BE2C (cell line): ENCODE results near the gene GBE1.

Source experiments
- DNase-seq: peaks from one replicate; pipeline ENCODE4 v3.0.0-alpha.2; 2020
- H3K27me3 ChIP-seq: fragments of 250-450 bp; sonication (Bioruptor Pico); 2 replicates; pipeline ENCODE4 v1.5.1; 2020; ENCODE audit warnings: mild to moderate bottlenecking
- H3K36me3 ChIP-seq: fragments of 250-450 bp; sonication (Bioruptor Pico); 2 replicates; pipeline ENCODE4 v1.5.1; 2020; ENCODE audit warnings: mild to moderate bottlenecking
- H3K4me1 ChIP-seq: fragments of 250-450 bp; sonication (Bioruptor Pico); 2 replicates; pipeline ENCODE4 v1.5.1; 2020
- H3K4me3 ChIP-seq: 2 replicates; pipeline ENCODE4 v1.5.1; 2011; ENCODE audit warnings: low read depth, low read length
- H3K9me3 ChIP-seq: fragments of 250-450 bp; sonication (Bioruptor Pico); 2 replicates; pipeline ENCODE4 v1.5.1; 2020
- CTCF ChIP-seq: IDR thresholded peaks from 2 replicates; pipeline ENCODE4 v1.5.1; 2012; ENCODE audit warnings: mild to moderate bottlenecking, low read depth, low read length

GBE1 gene

GRCh38 chr3:81643721-81644120 is 117.7 kb downstream of the GBE1 start:
- Histone ChIP-seq H3K4me1 (no peaks in the 10 kb centered on the region), H3K4me3 (no peak overlapping the region), H3K9me3 (no peaks in the 10 kb centered on the region), H3K36me3 (no peaks in the 10 kb centered on the region; the same call in 1 of the 2 replicates), H3K27me3 (no peaks in the 10 kb centered on the region)
- peak; percentile 52 for TF ChIP-seq CTCF
- DNase-seq: peak; percentile 15

GRCh38 chr3:81638480-81638879 is 123.0 kb downstream of the GBE1 start:
- no peak for DNase-seq
- H3K4me3 ChIP-seq: no peak overlapping the region
- no peaks in the 10 kb centered on the region for H3K27me3 ChIP-seq
- H3K36me3 ChIP-seq: no peaks in the 10 kb centered on the region
- no peaks in the 10 kb centered on the region for H3K4me1 ChIP-seq
- H3K9me3 ChIP-seq: no peaks in the 10 kb centered on the region
- TF ChIP-seq CTCF: no peak

GRCh38 chr3:81632659-81633058 is 128.8 kb downstream of the GBE1 start:
- Histone ChIP-seq H3K36me3 (no peaks in the 10 kb centered on the region), H3K4me1 (no peaks in the 10 kb centered on the region; the same call in 1 of the 2 replicates), H3K4me3 (no peak overlapping the region), H3K27me3 (no peaks in the 10 kb centered on the region), H3K9me3 (no peaks in the 10 kb centered on the region)
- DNase-seq: no peak
- no peak for TF ChIP-seq CTCF

- H3K4me1 ChIP-seq: no peaks in the 10 kb centered on the region
- DNase-seq: no peak
- no peak overlapping the region for H3K4me3 ChIP-seq
Observed at GRCh38 chr3:81624756-81625155, 136.7 kb downstream of the GBE1 start.

GRCh38 chr3:81622395-81622794 is 139.1 kb downstream of the GBE1 start:
- Histone ChIP-seq H3K4me3 (no peak overlapping the region), H3K4me1 (no peaks in the 10 kb centered on the region), H3K9me3 (no peaks in the 10 kb centered on the region), H3K27me3 (no peaks in the 10 kb centered on the region), H3K36me3 (no peaks in the 10 kb centered on the region)
- TF ChIP-seq CTCF: no peak
- DNase-seq: no peak

More at GRCh38 chr3:81624756-81625155, 136.7 kb downstream of the GBE1 start:
- H3K36me3 ChIP-seq: no peaks in the 10 kb centered on the region
- H3K9me3 ChIP-seq: no peaks in the 10 kb centered on the region
- TF ChIP-seq CTCF: no peak
- H3K27me3 ChIP-seq: no peaks in the 10 kb centered on the region

GRCh38 chr3:81621277-81621676 is 140.2 kb downstream of the GBE1 start:
- Histone ChIP-seq H3K9me3 (no peaks in the 10 kb centered on the region), H3K36me3 (no peaks in the 10 kb centered on the region), H3K4me1 (no peaks in the 10 kb centered on the region), H3K27me3 (no peaks in the 10 kb centered on the region), H3K4me3 (no peak overlapping the region)
- no peak for TF ChIP-seq CTCF
- no peak for DNase-seq
